Measurements from ENCODE around the gene COPRS. TPM values are rescaled to one million over a fixed set of nuclear protein-coding genes. Genes with fewer than 3 reads are reported as not detected.

Gene COPRS
- total and polyA plus RNA-seq, 2 of the 13 experiments (the other 11 are each of a cell fraction or from before 2014, with no cell fraction given): 22.7 to 93.8 TPM

- TF ChIP-seq, protein P1, sequence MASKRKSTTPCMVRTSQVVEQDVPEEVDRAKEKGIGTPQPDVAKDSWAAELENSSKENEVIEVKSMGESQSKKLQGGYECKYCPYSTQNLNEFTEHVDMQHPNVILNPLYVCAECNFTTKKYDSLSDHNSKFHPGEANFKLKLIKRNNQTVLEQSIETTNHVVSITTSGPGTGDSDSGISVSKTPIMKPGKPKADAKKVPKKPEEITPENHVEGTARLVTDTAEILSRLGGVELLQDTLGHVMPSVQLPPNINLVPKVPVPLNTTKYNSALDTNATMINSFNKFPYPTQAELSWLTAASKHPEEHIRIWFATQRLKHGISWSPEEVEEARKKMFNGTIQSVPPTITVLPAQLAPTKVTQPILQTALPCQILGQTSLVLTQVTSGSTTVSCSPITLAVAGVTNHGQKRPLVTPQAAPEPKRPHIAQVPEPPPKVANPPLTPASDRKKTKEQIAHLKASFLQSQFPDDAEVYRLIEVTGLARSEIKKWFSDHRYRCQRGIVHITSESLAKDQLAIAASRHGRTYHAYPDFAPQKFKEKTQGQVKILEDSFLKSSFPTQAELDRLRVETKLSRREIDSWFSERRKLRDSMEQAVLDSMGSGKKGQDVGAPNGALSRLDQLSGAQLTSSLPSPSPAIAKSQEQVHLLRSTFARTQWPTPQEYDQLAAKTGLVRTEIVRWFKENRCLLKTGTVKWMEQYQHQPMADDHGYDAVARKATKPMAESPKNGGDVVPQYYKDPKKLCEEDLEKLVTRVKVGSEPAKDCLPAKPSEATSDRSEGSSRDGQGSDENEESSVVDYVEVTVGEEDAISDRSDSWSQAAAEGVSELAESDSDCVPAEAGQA (IDR thresholded peaks at IDR 0.05; ENCODE audit: low read depth): peak; percentile 71
- TF ChIP-seq, protein P1 (CRISPR knock-in tag; IDR thresholded peaks at IDR 0.05; ENCODE audit: borderline replicate concordance): no peak
- peak; percentile 86 for TF ChIP-seq NFIC (IDR thresholded peaks at IDR 0.05; ENCODE audit: low read length)
- no peak for TF ChIP-seq ZNF101 (CRISPR knock-in tag; IDR thresholded peaks at IDR 0.05; ENCODE audit: borderline replicate concordance, low read depth)
- TF ChIP-seq JUN (CRISPR knock-in tag; IDR thresholded peaks at IDR 0.05): peak; percentile 72
- TF ChIP-seq STAG1 (CRISPR knock-in tag; IDR thresholded peaks at IDR 0.05): peak; percentile 32; the same call in 1 of the 2 replicates
- TF ChIP-seq FOXM1 (CRISPR knock-in tag; IDR thresholded peaks at IDR 0.05): no peak
- peak; percentile 63; the same call in 1 of the 2 replicates for TF ChIP-seq ZNF607 (CRISPR knock-in tag; IDR thresholded peaks at IDR 0.05; ENCODE audit: borderline replicate concordance)
- peak; percentile 76 for TF ChIP-seq ELF1 (CRISPR knock-in tag; IDR thresholded peaks at IDR 0.05)
- no peak for TF ChIP-seq ZNF343 (CRISPR knock-in tag; IDR thresholded peaks at IDR 0.05)
- TF ChIP-seq TFAP4 (IDR thresholded peaks at IDR 0.05; ENCODE audit: borderline replicate concordance, low read depth): peak; percentile 80; the same call in 1 of the 2 replicates
- TF ChIP-seq ZNF816 (CRISPR knock-in tag; IDR thresholded peaks at IDR 0.05; ENCODE audit: borderline replicate concordance): no peak
- TF ChIP-seq ZNF350 (CRISPR knock-in tag; IDR thresholded peaks at IDR 0.05; ENCODE audit: borderline replicate concordance, low read depth): peak; percentile 65; the same call in 1 of the 2 replicates
- TF ChIP-seq, protein P2, sequence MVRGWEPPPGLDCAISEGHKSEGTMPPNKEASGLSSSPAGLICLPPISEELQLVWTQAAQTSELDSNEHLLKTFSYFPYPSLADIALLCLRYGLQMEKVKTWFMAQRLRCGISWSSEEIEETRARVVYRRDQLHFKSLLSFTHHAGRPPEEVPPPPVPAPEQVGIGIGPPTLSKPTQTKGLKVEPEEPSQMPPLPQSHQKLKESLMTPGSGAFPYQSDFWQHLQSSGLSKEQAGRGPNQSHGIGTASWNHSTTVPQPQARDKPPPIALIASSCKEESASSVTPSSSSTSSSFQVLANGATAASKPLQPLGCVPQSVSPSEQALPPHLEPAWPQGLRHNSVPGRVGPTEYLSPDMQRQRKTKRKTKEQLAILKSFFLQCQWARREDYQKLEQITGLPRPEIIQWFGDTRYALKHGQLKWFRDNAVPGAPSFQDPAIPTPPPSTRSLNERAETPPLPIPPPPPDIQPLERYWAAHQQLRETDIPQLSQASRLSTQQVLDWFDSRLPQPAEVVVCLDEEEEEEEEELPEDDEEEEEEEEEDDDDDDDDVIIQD (CRISPR knock-in tag; IDR thresholded peaks at IDR 0.05; ENCODE audit: low read depth): peak; percentile 76
- TF ChIP-seq, protein P3, sequence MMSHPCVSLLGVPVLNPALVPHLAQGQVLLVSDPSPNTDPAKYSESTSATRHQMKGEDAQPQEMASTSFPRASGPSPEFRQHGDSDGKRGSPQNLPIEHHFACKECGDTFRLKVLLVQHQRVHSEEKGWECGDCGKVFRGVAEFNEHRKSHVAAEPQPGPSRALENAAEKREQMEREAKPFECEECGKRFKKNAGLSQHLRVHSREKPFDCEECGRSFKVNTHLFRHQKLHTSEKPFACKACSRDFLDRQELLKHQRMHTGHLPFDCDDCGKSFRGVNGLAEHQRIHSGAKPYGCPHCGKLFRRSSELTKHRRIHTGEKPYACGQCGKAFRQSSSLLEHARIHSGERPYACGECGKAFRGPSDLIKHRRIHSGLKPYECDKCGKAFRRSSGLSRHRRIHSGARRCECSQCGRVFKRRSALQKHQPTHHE (CRISPR knock-in tag; IDR thresholded peaks at IDR 0.05; ENCODE audit: borderline replicate concordance): peak; percentile 25; the same call in 1 of the 2 replicates
- peak; percentile 72 for TF ChIP-seq ASH2L (IDR thresholded peaks at IDR 0.05; ENCODE audit: insufficient read length, low read depth, low read length)
- peak; percentile 88; the same call in 1 of the 2 replicates for TF ChIP-seq ZFP36L1 (CRISPR knock-in tag; IDR thresholded peaks at IDR 0.05)
- TF ChIP-seq POLR2A (IDR thresholded peaks at IDR 0.05; ENCODE audit: insufficient read depth in 1 of 2, low read depth in 2 of 2, low read length in 2 of 2): peak in 1 of 2 experiments; percentile 65; a peak in 2 of 4 replicates
- peak; percentile 39; the same call in 1 of the 2 replicates for TF ChIP-seq ATF7 (IDR thresholded peaks at IDR 0.05)
- TF ChIP-seq ATF7 (CRISPR knock-in tag; IDR thresholded peaks at IDR 0.05): no peak
- TF ChIP-seq PAWR (CRISPR knock-in tag; IDR thresholded peaks at IDR 0.05; ENCODE audit: borderline replicate concordance): no peak
These were observed 55.4 kb downstream of the COPRS start (continued) for GRCh38 chr17:31803494-31804213.

All from HepG2 (cell line).